HepG2 (cell line): ENCODE measurements around the gene B4GALT5. TPM values are rescaled to one million over a fixed set of nuclear protein-coding genes. Genes with fewer than 3 reads are reported as not detected.

ENCODE experiments used
- CHD2 ChIP-seq: IDR thresholded peaks from 2 replicates; pipeline ENCODE4 v1.6.1; 2011; ENCODE audit warnings: low read depth, low read length, improper control_type of control experiment
- EED ChIP-seq: sonication (generic); formaldehyde crosslinking; IDR thresholded peaks from 2 replicates; pipeline ENCODE4 v1.5.0; 2020; ENCODE audit warnings: mild to moderate bottlenecking, missing genetic modification reagents
- EP300 ChIP-seq, 3 experiments: sonication (generic) in 1 of 3; formaldehyde crosslinking in 1 of 3; IDR thresholded peaks; 2 replicates each; pipeline versions ENCODE4 v1.5.1 to v1.6.1; 2011 to 2020; ENCODE audit warnings: low read depth in 2 of 3, low read length in 2 of 3, borderline replicate concordance in 1 of 3, improper control_type of control experiment in 1 of 3, mild to moderate bottlenecking in 1 of 3, missing genetic modification reagents in 1 of 3, moderate library complexity in 1 of 3
- FOSL2 ChIP-seq: sonication (generic); formaldehyde crosslinking; IDR thresholded peaks from 2 replicates; pipeline ENCODE4 v1.4.0; 2020; ENCODE audit warnings: missing genetic modification reagents
- HNF4G ChIP-seq, 2 experiments: sonication (generic) in 1 of 2; formaldehyde crosslinking in 1 of 2; IDR thresholded peaks; 2 replicates each; pipeline versions ENCODE4 v1.4.0 to v1.6.1; 2011 to 2020; ENCODE audit warnings: borderline replicate concordance in 2 of 2, low read depth in 2 of 2, mild to moderate bottlenecking in 2 of 2, low read length in 1 of 2, missing genetic modification reagents in 1 of 2, moderate library complexity in 1 of 2
- HOXA7 ChIP-seq: sonication (generic); formaldehyde crosslinking; IDR thresholded peaks from 2 replicates; pipeline ENCODE4 v1.8.1; 2022; ENCODE audit warnings: mild to moderate bottlenecking, missing genetic modification reagents, moderate library complexity
- JUNB ChIP-seq: sonication (generic); formaldehyde crosslinking; IDR thresholded peaks from 2 replicates; pipeline ENCODE4 v1.8.0; 2022; ENCODE audit warnings: missing genetic modification reagents, mild to moderate bottlenecking, borderline replicate concordance
- KLF6 ChIP-seq: IDR thresholded peaks from 2 replicates; pipeline ENCODE4 v1.8.0; 2016; ENCODE audit warnings: missing biosample characterization, missing genetic modification reagents
- MTF1 ChIP-seq: sonication (generic); formaldehyde crosslinking; IDR thresholded peaks from 2 replicates; pipeline ENCODE4 v1.5.0; 2020; ENCODE audit warnings: missing genetic modification reagents
- PRMT3 ChIP-seq: sonication (generic); formaldehyde crosslinking; IDR thresholded peaks from 2 replicates; pipeline ENCODE4 v1.8.1; 2022; ENCODE audit warnings: low read depth, mild to moderate bottlenecking, moderate library complexity, missing genetic modification reagents, borderline replicate concordance
- SMAD9 ChIP-seq: sonication (generic); formaldehyde crosslinking; IDR thresholded peaks from 2 replicates; pipeline ENCODE4 v1.5.1; 2020; ENCODE audit warnings: mild to moderate bottlenecking, missing genetic modification reagents
- TAF15 ChIP-seq: fragments of 200-400 bp; formaldehyde crosslinking; IDR thresholded peaks from one replicate; pipeline ENCODE4 v1.6.1; 2018; ENCODE audit warnings: mild to moderate bottlenecking, low read depth, low read length; ENCODE audit not compliant: poor library complexity, severe bottlenecking
- ZBTB7B ChIP-seq: sonication (generic); formaldehyde crosslinking; IDR thresholded peaks from 2 replicates; pipeline ENCODE4 v1.4.0; 2020; ENCODE audit warnings: missing genetic modification reagents
- ZFP82 ChIP-seq: sonication (generic); formaldehyde crosslinking; IDR thresholded peaks from 2 replicates; pipeline ENCODE4 v1.5.1; 2020; ENCODE audit warnings: mild to moderate bottlenecking, missing genetic modification reagents, borderline replicate concordance
- ZFY ChIP-seq: sonication (generic); formaldehyde crosslinking; IDR thresholded peaks from 2 replicates; pipeline ENCODE4 v1.4.0; 2020; ENCODE audit warnings: missing genetic modification reagents
- ZFYVE20 ChIP-seq: sonication (generic); formaldehyde crosslinking; IDR thresholded peaks from 2 replicates; pipeline ENCODE4 v1.8.0; 2023; ENCODE audit warnings: low read depth, mild to moderate bottlenecking, moderate library complexity, missing genetic modification reagents, borderline replicate concordance
- ZNF550 ChIP-seq: sonication (generic); formaldehyde crosslinking; IDR thresholded peaks from 2 replicates; pipeline ENCODE4 v1.4.0; 2020; ENCODE audit warnings: mild to moderate bottlenecking, missing genetic modification reagents, borderline replicate concordance
- ZNF775 ChIP-seq: sonication (generic); formaldehyde crosslinking; IDR thresholded peaks from 2 replicates; pipeline ENCODE4 v1.4.0; 2020; ENCODE audit warnings: missing genetic modification reagents, mild to moderate bottlenecking, moderate library complexity, borderline replicate concordance
- ZNF780A ChIP-seq: sonication (generic); formaldehyde crosslinking; IDR thresholded peaks from 2 replicates; pipeline ENCODE4 v1.8.0; 2022; ENCODE audit warnings: mild to moderate bottlenecking, missing genetic modification reagents, moderate library complexity
- ZSCAN12 ChIP-seq: sonication (generic); formaldehyde crosslinking; IDR thresholded peaks from 2 replicates; pipeline ENCODE4 v1.9.0; 2021; ENCODE audit warnings: mild to moderate bottlenecking, missing genetic modification reagents
- ZSCAN22 ChIP-seq: sonication (generic); formaldehyde crosslinking; IDR thresholded peaks from 2 replicates; pipeline ENCODE4 v1.4.0; 2020; ENCODE audit warnings: mild to moderate bottlenecking, missing genetic modification reagents
- polyA plus RNA-seq, 8 experiments: library from polyadenylated mRNA; depleted of rRNA in 3 of 8; stranded (reverse) in 7 of 8; unstranded in 1 of 8; fragments of >200 nt; fragmentation: Illumina TruSeq in 4 of 8; extraction: Trizol in 4 of 8; gene quantifications; 2 replicates each; pipeline versions ENCODE4 v1.2.1 to v1.2.3, GENCODE V29; 2011 to 2016; ENCODE audit warnings: low read depth in 4 of 8, missing spikeins in 1 of 8, mixed read lengths in 1 of 8; ENCODE audit not compliant: insufficient read depth in 1 of 8
- total RNA-seq, 5 experiments: library from RNA; depleted of rRNA; stranded (reverse); fragments of >200 nt; fragmentation: Illumina TruSeq; extraction: Trizol; gene quantifications; 2 replicates each; pipeline ENCODE4 v1.2.3, GENCODE V29; 2016; ENCODE audit warnings: low read depth in 1 of 5
- TF ChIP-seq, protein P1 (sequence below): sonication (generic); formaldehyde crosslinking; IDR thresholded peaks from 2 replicates; pipeline ENCODE4 v1.5.0; 2020; ENCODE audit warnings: mild to moderate bottlenecking, missing genetic modification reagents, borderline replicate concordance
- TF ChIP-seq, protein P2 (sequence below): sonication (generic); formaldehyde crosslinking; conservative IDR thresholded peaks from 2 replicates; pipeline ENCODE4 v1.5.0; 2020; ENCODE audit warnings: missing genetic modification reagents

The B4GALT5 gene
- total and polyA plus RNA-seq, 2 of the 13 experiments (the other 11 are each of a cell fraction or from before 2014, with no cell fraction given), result 27.3 to 30.9 TPM

DNA sequence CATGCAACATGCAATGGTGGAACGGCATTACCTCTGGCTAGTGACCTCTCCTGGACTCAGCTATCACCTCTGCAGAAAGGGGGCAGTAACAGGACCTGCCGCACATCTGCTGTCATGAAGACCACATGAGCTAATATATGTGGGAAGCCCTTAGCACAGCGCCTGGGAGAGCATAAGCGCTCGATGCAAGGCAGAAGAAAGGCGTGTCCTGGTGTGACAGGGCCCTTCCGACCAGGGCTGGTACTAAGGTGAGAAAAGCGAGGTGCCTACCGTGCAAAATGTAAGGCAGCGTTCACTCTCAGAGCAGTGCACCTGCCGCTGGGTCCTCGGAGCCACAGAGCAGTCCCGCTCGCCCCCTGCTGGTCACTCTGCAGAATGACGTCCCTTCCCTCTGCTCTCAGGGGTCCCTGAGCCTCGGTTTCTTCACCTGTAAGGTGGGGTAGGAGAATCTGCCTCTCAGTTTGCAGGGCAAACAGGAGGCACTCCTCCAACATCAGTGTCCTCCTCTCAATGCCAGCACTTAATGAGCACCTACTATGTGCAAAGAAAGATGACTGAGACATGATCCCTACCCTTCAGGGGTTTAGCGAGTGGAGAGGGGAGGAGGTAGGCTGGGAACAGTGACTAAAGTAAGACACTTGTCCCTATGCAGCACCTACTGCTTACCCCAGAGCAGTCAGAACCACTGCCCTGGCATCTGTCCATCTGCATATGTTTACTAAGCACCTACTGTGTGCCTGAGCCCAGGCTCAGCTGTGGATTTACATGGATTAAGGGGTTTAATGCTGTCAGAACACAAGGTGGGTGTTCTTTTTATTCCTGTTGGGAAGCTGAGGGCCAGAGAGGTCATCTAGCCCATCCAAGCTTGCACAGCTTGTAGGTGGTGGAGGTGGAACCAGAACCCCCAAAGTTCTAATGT, 104.7 kb downstream of the B4GALT5 start (continued):
- peak; percentile 95 for TF ChIP-seq ZBTB7B (CRISPR knock-in tag)
- no peak for TF ChIP-seq JUNB (CRISPR knock-in tag)
- no peak for TF ChIP-seq ZNF780A (CRISPR knock-in tag)
- TF ChIP-seq, protein P1, sequence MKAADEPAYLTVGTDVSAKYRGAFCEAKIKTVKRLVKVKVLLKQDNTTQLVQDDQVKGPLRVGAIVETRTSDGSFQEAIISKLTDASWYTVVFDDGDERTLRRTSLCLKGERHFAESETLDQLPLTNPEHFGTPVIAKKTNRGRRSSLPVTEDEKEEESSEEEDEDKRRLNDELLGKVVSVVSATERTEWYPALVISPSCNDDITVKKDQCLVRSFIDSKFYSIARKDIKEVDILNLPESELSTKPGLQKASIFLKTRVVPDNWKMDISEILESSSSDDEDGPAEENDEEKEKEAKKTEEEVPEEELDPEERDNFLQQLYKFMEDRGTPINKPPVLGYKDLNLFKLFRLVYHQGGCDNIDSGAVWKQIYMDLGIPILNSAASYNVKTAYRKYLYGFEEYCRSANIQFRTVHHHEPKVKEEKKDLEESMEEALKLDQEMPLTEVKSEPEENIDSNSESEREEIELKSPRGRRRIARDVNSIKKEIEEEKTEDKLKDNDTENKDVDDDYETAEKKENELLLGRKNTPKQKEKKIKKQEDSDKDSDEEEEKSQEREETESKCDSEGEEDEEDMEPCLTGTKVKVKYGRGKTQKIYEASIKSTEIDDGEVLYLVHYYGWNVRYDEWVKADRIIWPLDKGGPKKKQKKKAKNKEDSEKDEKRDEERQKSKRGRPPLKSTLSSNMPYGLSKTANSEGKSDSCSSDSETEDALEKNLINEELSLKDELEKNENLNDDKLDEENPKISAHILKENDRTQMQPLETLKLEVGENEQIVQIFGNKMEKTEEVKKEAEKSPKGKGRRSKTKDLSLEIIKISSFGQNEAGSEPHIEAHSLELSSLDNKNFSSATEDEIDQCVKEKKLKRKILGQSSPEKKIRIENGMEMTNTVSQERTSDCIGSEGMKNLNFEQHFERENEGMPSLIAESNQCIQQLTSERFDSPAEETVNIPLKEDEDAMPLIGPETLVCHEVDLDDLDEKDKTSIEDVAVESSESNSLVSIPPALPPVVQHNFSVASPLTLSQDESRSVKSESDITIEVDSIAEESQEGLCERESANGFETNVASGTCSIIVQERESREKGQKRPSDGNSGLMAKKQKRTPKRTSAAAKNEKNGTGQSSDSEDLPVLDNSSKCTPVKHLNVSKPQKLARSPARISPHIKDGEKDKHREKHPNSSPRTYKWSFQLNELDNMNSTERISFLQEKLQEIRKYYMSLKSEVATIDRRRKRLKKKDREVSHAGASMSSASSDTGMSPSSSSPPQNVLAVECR, result no peak; the same call in 1 of the 2 replicates
- no peak for TF ChIP-seq KLF6 (CRISPR knock-in tag)
- no peak for TF ChIP-seq HOXA7 (CRISPR knock-in tag)
- no peak for TF ChIP-seq ZFP82 (CRISPR knock-in tag)
- no peak for TF ChIP-seq ZSCAN12
- TF ChIP-seq ZNF775 (CRISPR knock-in tag), result no peak
- TF ChIP-seq FOSL2 (CRISPR knock-in tag), result peak; percentile 63; the same call in 1 of the 2 replicates
- peak; percentile 64; the same call in 1 of the 2 replicates for TF ChIP-seq ZNF550 (CRISPR knock-in tag)
- TF ChIP-seq EP300 (IDR thresholded peaks at IDR 0.05; ENCODE audit: low read depth in 2 of 2, low read length in 2 of 2), result no peak
- TF ChIP-seq EP300 (CRISPR knock-in tag; IDR thresholded peaks at IDR 0.05; ENCODE audit: borderline replicate concordance), result no peak; the same call in 1 of the 2 replicates
- TF ChIP-seq CHD2, result no peak
- TF ChIP-seq EED (CRISPR knock-in tag), result 0 out of 2 replicates have a peak, but pooled peaks have one; percentile 49
- no peak for TF ChIP-seq ZSCAN22
- TF ChIP-seq ZFY (CRISPR knock-in tag), result no peak
- TF ChIP-seq, protein P2, sequence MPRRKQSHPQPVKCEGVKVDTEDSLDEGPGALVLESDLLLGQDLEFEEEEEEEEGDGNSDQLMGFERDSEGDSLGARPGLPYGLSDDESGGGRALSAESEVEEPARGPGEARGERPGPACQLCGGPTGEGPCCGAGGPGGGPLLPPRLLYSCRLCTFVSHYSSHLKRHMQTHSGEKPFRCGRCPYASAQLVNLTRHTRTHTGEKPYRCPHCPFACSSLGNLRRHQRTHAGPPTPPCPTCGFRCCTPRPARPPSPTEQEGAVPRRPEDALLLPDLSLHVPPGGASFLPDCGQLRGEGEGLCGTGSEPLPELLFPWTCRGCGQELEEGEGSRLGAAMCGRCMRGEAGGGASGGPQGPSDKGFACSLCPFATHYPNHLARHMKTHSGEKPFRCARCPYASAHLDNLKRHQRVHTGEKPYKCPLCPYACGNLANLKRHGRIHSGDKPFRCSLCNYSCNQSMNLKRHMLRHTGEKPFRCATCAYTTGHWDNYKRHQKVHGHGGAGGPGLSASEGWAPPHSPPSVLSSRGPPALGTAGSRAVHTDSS (CRISPR knock-in tag), result 0 out of 2 replicates have a peak, but pooled peaks have one; percentile 30
- no peak for TF ChIP-seq HNF4G (IDR thresholded peaks at IDR 0.05; ENCODE audit: borderline replicate concordance, low read depth, low read length)
- no peak for TF ChIP-seq HNF4G (CRISPR knock-in tag; IDR thresholded peaks at IDR 0.05; ENCODE audit: borderline replicate concordance, low read depth)
- no peak for TF ChIP-seq ZFYVE20 (CRISPR knock-in tag)
- no peak for TF ChIP-seq TAF15
- no peak for TF ChIP-seq PRMT3 (CRISPR knock-in tag)
- TF ChIP-seq SMAD9 (CRISPR knock-in tag), result 0 out of 2 replicates have a peak, but pooled peaks have one; percentile 68
- TF ChIP-seq MTF1 (CRISPR knock-in tag), result no peak
